ENCODE measurements around the gene PPP2R3A.

- TF ChIP-seq CTCF (IDR thresholded peaks at IDR 0.05 in 4 of 5, conservative IDR thresholded peaks at IDR 0.05 in 1 of 5) (no peak), POLR2A (IDR thresholded peaks at IDR 0.05) (no peak)
Observed at GRCh38 chr3:135920275-135920674, 45.3 kb upstream of the PPP2R3A start.

All from gastrocnemius medialis (tissue), 4 donors.